ENCODE measurements around the gene SLC11A2.
"Not testable (repeated sequence)": the region's sequence is repeated elsewhere in the genome, so short reads cannot be mapped to it uniquely, and the experiment has no call there.

The SLC11A2 gene

DNA sequence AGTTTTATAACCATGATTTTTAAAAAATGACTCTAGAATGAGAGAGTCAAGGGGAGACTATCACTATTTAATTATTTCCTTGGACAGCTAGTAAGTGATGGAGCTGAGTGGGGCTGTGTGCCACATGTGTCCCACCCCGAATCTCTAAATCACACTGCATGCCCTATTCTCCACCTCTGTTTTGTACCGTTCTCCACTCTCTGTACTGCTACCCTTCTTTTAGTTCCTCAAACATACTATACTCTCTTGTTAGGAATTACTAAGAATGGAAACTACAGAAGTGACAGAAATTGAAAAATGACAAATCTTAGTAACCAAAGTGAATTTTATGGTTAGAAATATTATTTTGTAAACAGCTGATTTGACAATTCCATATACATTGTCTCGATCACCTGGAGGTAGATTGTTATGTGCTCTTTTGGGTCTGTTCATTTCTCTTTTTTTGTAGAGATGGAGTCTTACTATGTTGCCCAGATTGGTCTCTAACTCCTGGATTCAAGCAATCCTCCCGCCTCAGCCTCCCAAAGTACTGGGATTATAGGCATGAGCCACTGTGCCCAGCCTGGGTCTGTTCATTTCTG, 35.9 kb downstream of the SLC11A2 start:
- DNase-seq (ENCODE audit: low read depth) = no peak

DNA sequence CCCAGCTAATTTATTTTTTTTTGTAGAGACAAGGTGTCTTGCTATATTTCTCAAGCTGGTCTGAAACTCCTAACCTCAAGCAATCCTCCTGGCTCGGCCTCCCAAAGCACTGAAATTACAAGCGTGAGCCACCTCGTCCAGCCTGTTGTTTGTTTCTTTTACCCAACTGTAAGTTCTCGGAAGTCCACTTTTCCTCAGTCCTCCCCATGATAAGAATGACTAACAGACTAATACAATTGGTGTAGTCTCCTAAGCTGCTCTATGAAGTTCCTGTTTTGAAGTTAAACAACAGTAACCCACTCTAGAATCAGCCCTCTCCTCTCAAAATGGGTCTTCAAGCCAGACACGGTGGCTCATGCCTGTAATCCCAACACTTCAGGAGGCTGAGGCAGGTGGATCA, 37.3 kb downstream of the SLC11A2 start:
- no peak for DNase-seq (ENCODE audit: low read depth)

DNA sequence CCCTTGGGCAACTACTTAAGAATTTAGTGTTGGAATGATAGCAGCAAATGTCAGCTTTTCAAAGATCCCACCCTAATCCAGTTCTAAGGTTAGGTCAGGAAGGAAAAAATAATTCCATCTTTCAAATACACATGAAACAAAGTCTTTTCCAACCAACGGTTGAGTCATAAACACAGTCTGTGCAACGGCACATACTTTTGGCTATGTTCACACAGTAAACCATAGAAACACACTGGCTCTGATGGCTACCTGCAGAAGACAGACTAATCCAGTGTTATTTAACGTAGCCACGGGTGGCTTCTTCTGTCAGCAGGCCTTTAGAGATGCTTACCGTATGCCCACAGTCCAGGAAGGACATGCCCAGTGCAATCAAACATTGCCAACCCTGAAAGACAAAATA, 38.1 kb downstream of the SLC11A2 start:
- DNase-seq (ENCODE audit: low read depth) = no peak

DNA sequence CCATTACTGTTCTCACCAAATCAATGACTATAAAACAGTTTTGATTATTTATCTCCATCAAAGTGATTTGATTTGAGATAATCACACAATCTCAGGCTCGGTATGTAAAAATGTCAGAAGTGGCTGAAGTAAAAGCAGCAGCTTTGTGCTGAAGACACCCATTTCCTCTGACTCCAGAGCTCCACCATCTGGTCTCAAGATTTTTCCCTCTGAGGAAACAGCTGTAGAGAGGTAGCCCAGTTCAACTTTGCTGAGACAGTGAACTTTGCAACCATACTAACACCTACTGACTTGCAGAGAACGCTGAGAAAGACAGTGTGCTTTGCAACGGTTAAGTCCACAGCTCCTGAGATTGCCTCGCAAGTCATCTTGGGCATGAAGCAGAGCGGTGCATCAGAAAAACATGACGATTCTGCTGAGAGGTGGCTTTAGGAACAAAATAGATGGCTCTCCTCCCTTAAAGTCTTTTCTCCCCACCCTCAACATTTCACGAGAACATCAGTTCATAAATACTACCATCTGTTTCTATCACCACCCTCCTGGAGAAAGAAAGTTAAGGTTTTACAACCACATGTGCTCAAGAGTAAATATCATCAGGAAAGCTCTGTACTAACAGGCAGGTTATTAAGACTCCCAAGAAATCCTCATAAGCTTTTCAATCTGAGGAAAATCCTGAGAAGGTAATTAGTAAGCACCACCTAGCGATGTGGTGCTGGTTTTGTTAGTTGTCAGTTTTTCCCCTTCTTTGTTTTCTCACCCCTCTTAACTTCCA, 39.0 kb downstream of the SLC11A2 start:
- no peak for DNase-seq (ENCODE audit: low read depth)

DNA sequence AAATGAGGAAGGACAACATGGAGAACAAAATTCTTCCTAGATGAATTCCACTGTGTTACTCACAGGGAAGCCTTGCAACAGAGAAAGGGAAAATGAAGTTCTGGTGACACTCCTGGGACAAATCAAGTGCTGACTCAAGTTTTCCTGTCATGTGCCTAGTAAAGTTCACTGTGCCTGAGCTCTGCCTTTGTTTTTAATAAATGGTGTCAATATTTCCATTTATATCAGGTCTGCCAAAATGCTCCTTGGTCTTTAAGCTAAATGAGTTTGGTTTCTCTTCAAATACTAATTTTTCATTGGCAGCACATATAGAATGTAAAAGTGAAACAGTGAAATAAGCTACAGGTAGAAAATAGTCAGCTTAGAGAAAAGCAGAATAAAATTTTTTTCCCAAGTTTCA, 40.9 kb downstream of the SLC11A2 start:
- DNase-seq (ENCODE audit: low read depth) = peak; percentile 68

DNA sequence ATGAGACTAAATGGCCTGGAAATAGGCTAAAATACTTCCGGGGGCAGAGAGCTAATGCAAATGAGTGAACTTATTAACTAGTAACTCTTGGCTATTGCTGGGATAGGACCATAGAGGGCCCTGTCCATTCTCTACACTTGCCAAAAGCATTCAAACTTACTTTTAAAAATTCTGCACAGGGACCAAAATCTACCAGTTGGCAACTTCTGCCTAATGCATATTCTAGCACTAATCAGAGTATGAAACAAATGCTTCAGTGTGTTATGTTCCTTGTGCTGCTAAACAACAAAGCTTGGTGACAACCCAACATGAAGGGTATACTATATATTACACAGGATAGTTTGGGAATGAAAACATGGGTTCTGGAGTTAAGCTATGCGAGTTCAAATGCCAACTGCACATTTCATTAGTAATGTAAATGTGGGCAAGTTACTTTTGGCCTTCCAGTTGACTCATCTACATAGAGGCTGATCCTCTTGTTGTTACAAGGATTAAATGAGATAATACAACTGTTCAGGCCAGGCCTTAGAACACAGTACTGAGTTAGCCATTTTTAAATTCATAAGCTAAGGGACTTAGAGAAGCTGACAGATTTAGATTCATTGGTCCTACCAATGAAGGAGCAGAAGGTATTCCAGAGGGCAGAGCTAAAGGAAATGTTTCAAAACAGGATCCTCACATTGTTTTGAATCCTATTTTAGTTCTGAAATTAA, 41.4 kb downstream of the SLC11A2 start:
- DNase-seq (ENCODE audit: low read depth) = no peak

DNA sequence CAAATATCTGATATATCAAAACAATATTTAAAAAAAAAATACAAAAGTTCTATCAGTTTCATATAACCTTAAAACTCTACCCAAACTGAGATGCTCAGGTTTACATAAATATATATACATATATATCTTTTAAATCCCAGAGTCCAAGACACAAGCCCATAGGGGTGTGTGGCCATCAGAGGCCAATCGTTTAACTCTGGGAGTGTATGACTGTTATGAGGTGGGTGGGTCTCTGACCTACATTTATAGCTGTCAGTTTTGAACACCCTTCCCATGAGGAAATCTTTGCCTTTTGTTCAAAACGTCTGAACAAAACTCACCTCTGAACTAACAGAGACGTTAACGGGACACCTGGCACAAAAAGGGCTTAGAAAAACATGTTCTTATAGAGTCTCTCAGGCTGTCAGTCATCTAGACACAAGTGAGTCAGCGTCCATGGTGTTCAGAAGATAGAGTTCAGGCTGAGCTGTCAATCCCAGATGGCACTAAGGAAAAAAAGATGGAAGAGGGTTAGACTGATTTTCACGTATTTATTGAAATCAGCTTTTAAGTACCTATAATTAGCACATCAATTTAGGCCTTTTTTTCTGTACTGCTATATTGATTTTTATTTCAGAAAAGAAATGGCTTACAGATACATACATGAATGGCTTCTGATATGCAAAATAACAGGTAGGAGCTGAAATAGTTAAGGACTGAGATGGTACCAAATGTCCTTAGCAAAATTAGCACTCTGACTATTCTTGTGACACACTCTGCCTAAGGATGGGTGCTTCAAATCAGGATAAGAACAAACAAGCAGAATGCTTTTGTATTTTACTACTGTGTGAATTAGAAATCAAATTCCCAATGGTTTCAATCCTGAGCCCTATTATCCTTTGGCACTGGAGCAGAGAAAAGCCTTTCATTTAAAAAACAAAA, 44.6 kb downstream of the SLC11A2 start:
- DNase-seq (ENCODE audit: low read depth) = no peak

DNA sequence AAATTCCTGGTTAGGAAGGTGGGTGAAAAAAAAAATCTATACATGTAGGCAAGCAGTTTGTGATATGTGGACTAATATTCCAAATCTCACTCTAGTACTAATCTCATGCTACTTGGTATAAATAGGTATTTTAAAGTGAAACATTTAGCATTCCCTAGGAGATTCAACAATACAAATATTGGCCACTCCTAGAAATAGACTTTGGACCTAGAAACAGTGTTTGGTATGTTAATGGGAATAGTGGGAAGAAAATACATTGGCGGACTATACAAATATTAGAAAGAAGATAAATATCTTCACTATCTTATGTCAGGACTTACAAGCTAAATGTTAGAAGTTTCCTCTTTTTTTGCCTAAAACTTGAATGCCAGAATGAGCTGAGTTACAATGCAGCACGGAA, 45.6 kb downstream of the SLC11A2 start:
- no peak for DNase-seq (ENCODE audit: low read depth)

DNA sequence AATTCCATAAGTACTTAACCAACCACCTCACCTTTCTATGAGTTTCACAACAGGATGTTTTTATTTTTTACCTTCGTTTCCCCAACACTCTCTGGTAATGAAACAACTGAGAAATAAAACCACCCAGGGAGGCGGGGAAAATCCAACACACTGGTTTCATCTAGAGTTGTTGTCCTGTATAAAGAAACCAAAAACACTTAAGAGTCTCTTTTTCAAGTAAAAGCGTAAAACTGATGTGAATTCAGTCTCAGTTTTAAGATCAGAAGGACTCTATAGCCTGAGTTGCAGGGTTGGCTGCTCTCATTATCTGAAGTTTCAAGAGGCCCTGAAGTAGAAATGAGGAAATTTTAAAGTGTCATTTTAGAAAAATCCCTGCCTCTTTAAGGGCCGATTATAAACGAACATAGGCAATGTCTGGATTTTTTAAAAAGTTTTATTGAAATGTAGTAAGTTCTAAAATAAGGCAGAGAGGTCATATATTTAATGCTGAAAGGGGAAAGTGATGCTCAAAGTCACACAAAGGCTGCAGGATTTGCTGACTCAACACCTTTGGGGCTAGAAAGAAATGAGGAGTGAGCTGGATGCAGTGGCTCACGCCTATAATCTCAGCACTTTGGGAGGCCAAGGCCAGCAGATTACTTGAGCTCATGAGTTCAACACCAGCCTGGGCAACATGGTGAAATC, 46.7 kb downstream of the SLC11A2 start:
- DNase-seq (ENCODE audit: low read depth) = no peak

DNA sequence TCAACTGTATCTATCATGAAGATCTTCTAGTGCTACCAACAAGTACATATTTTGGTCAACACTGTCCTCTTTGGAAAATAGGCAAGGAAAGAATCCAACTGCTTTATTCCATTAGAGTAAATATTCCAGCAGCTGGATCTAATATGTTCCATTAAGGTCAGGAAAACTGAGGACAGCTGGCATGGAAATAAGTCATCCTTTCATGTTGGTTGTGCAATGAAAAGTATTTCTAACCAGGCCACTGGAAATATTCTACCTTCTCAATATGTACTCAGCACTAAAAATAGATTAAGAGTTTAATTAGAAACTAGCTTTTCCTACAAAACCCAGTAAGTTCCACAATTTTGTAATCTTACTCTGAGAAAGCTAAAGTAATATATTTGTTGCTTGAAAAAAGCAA, 54.2 kb downstream of the SLC11A2 start:
- DNase-seq (ENCODE audit: low read depth) = peak; percentile 22

DNA sequence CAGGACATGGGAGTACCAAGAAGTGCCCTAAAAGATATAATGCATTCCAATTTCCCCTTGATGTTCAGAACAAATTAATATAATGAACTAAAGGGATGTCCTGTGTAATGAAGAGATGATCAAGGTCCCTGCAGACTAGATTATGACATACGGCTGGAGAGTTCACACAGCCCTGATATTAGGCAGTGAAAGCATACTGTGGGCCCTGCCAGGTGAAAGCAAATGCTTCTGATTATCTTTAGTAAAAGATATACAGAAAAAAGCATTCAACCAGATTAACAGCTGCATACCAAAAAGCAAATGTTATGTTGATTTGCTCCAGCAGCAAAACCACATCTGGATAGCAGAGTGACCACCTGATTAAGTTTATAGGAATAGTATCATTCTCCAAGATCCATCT, 61.8 kb downstream of the SLC11A2 start:
- DNase-seq (ENCODE audit: low read depth) = no peak

DNA sequence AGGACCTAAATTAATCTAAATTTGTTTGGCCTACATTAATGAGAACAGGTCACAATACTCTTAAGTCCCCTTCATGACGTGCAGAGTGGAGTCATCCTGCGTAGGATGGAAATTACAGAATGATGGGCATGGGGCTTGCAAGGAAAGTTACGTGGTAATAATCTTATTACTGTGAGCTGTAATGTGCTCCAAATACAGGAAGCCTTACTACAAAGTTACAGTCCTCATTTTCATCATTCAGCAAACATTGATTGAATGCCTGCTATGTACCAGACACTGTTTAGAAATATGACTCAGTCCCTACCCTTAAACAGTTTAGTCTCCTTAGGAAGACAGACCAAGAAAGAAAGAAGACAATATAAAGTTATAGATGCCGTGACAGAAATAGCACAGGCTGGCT, 64.5 kb downstream of the SLC11A2 start:
- DNase-seq (ENCODE audit: low read depth) = no peak

DNA sequence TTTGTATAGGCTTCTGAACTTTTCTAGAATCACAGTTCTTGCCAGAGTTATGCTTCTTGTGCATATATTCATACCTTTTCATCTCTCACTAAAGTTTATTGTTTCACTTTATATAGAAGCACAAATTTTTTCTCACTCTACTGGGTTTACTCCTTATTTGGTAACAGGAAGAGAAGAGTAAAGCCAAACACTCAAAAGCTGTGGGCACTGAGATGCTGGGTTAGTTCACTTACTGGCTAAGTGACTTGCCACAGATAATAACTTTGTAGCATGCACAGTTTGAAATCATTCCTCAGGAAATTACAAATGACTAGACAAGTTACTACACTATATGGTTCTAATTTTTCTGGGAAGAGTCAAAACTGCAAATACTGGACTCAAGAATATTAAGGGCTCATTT, 66.1 kb downstream of the SLC11A2 start:
- DNase-seq (ENCODE audit: low read depth) = no peak

DNA sequence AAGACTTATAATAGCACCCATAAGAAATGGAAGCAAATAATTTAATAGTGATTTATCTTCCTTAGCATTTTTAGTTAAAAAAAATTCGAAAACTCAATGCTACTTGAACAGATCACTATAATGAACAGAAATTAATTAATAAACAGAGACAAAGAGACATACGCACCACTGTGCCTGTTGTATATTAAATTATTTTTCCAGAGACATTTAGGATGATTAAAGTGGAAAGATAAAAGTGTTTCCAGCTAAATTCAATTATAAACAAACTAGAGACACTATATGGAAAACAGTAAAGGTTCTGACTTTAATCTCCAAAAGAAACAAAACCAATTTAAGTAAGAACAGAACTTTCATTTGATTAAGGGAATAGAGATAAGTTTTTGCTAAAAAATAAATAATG, 70.5 kb downstream of the SLC11A2 start:
- DNase-seq (ENCODE audit: low read depth) = no peak

DNA sequence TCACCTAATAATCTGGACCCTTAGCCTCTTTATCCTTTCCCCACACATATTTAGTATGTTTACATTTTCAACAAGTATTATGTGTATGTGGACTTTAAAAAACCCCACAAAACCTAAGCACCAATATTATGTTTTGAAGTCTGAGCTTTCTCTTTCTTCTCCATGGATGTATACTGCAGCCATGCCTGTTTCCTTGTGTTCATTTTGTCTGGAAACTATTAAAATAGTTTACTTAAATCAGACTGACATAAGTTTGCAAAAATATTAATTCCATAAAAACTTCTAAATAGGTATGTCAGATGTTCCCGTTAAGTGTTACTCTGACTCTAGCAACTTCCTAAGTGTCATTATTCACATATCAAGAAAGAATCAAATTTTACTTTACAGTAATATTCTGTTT, 70.9 kb downstream of the SLC11A2 start:
- no peak for DNase-seq (ENCODE audit: low read depth)

DNA sequence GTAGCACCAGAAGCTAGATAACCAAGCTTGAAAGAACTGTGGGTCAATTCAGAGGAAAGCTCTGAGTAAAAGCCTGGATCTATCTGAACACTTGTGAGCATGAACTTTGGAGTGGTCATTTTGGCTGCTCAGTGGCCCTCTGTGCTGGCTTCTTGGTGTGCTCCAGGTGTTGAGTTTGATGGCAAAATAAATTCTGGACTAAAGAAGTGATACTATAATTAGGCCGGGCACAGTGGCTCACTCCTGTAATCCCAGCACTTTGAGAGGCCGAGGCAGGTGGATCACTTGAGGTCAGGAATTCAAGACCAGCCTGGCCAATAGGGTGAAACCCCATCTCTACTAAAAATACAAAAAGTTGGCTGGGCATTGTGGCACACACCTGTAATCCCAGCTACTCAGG, 71.4 kb downstream of the SLC11A2 start:
- DNase-seq (ENCODE audit: low read depth) = not testable (repeated sequence)

DNA sequence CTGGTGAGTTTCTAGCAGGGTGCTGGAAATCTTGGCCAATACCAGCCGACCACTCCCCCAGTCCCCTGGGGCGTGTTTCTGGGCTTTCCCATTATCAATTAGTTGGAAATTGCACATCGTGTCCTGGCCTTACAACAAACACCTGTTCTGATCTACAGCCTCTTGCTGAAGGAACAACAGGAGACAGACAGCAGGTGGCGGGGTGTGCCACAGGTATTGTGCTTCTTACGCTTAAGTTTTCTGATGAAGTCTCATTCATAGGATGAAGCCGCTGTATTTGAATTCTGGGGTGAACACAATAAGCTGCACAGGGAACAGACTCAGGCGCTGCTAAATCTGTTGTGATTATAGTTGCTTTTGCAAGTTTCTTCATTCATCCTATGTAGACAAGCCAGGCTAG, 73.1 kb downstream of the SLC11A2 start:
- DNase-seq (ENCODE audit: low read depth) = no peak

DNA sequence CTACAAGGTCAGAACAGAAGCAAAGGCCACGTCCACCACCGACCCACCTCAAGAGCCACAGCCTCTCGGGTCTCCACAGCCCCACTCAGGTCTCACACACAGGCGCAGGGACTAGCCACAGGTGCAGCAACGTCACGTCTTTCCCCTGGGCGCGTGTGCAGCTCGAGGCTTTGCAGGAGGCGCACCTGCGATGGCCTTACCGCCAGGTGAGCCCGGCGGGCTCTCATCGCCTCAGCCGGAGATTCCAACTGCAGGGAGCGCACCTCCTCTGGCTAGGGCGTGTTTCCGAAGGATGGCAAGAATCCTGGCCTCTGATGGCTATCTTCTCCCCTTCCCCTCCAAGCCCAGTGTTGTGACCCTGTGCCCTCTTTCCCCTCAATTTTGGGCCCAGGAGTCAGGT, 73.7 kb downstream of the SLC11A2 start, which contains the start of gene HIGD1C:
Gene HIGD1C (plus strand): TSS at position 35 of the 400 bp plus-strand sequence. CDS start 1,455 bp downstream, outside the sequence.
- no peak for DNase-seq (ENCODE audit: low read depth)

DNA sequence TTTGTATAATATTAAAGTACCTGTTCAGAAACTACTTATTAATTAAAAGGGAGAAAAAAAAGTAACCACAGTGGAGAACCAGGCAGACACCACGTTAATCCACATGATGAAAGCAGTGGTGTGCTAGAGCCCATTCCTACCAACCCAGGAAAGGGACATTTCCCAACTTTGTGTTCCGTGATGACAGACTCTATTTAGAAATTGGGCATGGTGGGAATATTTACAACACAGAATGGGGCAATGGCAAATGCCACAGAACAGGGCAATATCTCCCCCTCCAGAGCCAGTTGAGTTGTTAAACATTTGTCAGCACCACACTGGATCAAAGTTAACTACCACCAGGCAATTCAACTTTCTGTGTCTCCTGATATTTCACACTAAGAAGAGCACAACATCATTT, 75.1 kb downstream of the SLC11A2 start:
- no peak for DNase-seq (ENCODE audit: low read depth)

DNA sequence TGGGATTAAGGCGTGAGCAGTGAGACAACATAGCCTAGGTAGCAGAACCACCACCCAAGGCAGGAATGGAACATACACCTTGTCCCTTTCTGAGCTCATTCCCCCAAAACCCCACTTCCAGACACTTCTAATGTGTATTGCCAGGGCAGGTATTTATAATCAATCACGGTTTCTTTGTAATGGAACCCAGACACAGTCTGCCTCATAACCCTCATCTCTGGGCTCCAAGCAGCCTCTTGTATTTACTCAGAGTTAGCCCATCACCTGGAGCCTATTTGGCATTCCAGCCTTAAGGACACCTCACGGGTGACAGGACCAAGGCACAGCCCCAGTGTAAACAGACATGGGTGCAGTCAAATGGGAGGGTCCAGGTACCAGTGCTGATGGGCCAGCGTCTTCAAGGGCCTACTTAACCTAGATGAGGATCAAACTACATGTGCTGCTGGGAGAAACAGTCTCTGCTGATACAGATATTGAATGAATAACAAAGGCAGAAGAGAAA, 76.3 kb downstream of the SLC11A2 start:
- no peak for DNase-seq (ENCODE audit: low read depth)

DNA sequence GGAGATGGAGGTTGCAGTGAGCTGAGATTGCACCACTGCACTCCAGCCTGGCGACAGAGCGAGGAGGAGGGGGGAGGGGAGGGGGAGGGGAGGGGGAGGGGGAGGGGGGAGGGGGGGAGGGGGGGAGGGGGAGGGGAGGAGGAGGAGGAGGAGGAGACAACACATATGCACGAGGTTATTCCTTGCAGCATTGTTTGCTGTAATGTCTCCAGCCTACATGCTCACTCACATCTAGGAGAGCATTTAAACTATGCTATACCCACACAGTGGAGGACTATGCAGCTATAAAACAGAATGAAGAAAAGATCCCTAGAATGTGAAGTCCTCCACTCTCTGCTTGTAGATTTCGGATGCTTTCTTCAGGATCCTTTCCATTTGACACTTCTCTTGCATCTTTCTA, 77.4 kb downstream of the SLC11A2 start:
- DNase-seq (ENCODE audit: low read depth) = no peak

All from HS-5 (cell line).